Measurements from ENCODE around the gene ATP1A1.

ATP1A1 gene

DNA sequence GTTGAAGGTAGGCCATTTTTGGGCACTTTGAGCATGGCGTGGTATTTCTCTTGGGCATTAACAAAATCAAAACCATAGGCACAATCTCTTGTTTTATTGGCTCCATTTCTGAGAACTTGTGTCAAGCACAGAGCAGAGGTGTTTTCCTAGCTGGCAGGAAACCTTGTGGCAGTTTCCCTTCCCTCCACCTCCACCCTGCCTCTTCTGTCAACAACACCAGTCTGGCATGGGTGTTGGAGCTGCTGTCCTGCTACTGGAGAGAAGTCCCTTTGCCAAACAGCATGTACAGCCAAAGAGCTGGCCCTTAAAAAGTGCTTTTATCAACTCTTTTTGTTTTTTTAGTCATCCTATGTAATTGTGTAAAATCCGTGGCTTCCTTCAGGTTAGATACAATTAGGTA is 16.0 kb downstream of the ATP1A1 start:
- TF ChIP-seq, protein P1, sequence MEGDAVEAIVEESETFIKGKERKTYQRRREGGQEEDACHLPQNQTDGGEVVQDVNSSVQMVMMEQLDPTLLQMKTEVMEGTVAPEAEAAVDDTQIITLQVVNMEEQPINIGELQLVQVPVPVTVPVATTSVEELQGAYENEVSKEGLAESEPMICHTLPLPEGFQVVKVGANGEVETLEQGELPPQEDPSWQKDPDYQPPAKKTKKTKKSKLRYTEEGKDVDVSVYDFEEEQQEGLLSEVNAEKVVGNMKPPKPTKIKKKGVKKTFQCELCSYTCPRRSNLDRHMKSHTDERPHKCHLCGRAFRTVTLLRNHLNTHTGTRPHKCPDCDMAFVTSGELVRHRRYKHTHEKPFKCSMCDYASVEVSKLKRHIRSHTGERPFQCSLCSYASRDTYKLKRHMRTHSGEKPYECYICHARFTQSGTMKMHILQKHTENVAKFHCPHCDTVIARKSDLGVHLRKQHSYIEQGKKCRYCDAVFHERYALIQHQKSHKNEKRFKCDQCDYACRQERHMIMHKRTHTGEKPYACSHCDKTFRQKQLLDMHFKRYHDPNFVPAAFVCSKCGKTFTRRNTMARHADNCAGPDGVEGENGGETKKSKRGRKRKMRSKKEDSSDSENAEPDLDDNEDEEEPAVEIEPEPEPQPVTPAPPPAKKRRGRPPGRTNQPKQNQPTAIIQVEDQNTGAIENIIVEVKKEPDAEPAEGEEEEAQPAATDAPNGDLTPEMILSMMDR (IDR thresholded peaks at IDR 0.05; ENCODE audit: insufficient read depth, low read length, poor library complexity, severe bottlenecking), result no peak
- no peak for TF ChIP-seq EZH2phosphoT487 (conservative IDR thresholded peaks at IDR 0.05; ENCODE audit: low read length)
- H3K36me3 ChIP-seq (ENCODE audit: low read length), result peaks cover 26% of the 10 kb centered on the region; the same call in 1 of the 2 replicates
- H3K79me2 ChIP-seq (ENCODE audit: insufficient read depth, low read length), result 0 out of 2 replicates have a peak, but pooled peaks cover under 1% of the 10 kb centered on the region
- H4K20me1 ChIP-seq (ENCODE audit: low read depth, low read length), result no peaks in the 10 kb centered on the region
- no peaks in the 10 kb centered on the region for H3K27me3 ChIP-seq (ENCODE audit: low read length)
- no peaks in the 10 kb centered on the region for H3K9me2 ChIP-seq (replicated peaks; ENCODE audit: insufficient read depth, low read length)
- no peaks in the 10 kb centered on the region for H3K9me3 ChIP-seq (ENCODE audit: insufficient read depth, low read length)
- H3K27ac ChIP-seq (ENCODE audit: low read depth, low read length), result no peak overlapping the region
- H3K4me3 ChIP-seq (ENCODE audit: insufficient read depth, low read length, poor library complexity, severe bottlenecking), result no peak overlapping the region
- H3K4me2 ChIP-seq (ENCODE audit: low read depth, low read length, poor library complexity, severe bottlenecking), result no peak overlapping the region
- no peak overlapping the region for H3K9ac ChIP-seq (ENCODE audit: low read length)
- H2AFZ ChIP-seq (ENCODE audit: low read depth, low read length, severe bottlenecking), result no peak overlapping the region
- no peaks in the 10 kb centered on the region for H3F3A ChIP-seq (ENCODE audit: insufficient read depth)

DNA sequence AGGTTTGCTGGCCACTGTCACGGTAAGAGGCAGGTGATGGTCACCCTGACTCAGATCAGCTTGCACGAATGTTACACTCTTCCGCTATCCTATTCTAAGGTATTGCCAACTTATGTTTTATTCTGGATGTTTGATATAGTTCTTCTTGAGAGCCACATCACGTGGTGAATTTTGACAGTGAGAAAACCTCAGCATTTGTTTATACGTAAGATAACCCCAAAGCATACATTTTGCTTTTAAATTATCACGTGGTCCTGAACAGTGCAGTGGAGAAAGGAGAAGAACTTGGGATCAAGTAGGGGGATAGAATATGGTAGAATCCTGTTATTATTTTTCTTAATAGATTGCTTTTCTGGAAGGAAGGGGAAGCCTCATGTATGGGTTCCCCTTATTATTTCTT is 16.6 kb downstream of the ATP1A1 start:
- no peak overlapping the region for H3K4me2 ChIP-seq (ENCODE audit: low read depth, low read length, poor library complexity, severe bottlenecking)
- no peak overlapping the region for H3K4me3 ChIP-seq (ENCODE audit: insufficient read depth, low read length, poor library complexity, severe bottlenecking)
- no peak overlapping the region for H3K9ac ChIP-seq (ENCODE audit: low read length)
- no peaks in the 10 kb centered on the region for H3K9me2 ChIP-seq (replicated peaks; ENCODE audit: insufficient read depth, low read length)
- H3K79me2 ChIP-seq (ENCODE audit: insufficient read depth, low read length), result no peaks in the 10 kb centered on the region
- no peak overlapping the region for H3K27ac ChIP-seq (ENCODE audit: low read depth, low read length)
- H3K27me3 ChIP-seq (ENCODE audit: low read length), result no peaks in the 10 kb centered on the region
- no peaks in the 10 kb centered on the region for H4K20me1 ChIP-seq (ENCODE audit: low read depth, low read length)
- TF ChIP-seq, protein P1 (IDR thresholded peaks at IDR 0.05; ENCODE audit: insufficient read depth, low read length, poor library complexity, severe bottlenecking), result no peak
- TF ChIP-seq EZH2phosphoT487 (conservative IDR thresholded peaks at IDR 0.05; ENCODE audit: low read length), result no peak
- H2AFZ ChIP-seq (ENCODE audit: low read depth, low read length, severe bottlenecking), result no peak overlapping the region
- peaks cover 26% of the 10 kb centered on the region; the same call in 1 of the 2 replicates for H3K36me3 ChIP-seq (ENCODE audit: low read length)
- no peaks in the 10 kb centered on the region for H3F3A ChIP-seq (ENCODE audit: insufficient read depth)
- H3K9me3 ChIP-seq (ENCODE audit: insufficient read depth, low read length), result no peaks in the 10 kb centered on the region

GRCh38 chr1:116390195-116390594 is 17.2 kb downstream of the ATP1A1 start:
- H2AFZ ChIP-seq (ENCODE audit: low read depth, low read length, severe bottlenecking), result no peak overlapping the region
- H3K9me3 ChIP-seq (ENCODE audit: insufficient read depth, low read length), result no peaks in the 10 kb centered on the region
- no peak overlapping the region for H3K4me3 ChIP-seq (ENCODE audit: insufficient read depth, low read length, poor library complexity, severe bottlenecking)
- H3F3A ChIP-seq (ENCODE audit: insufficient read depth), result no peaks in the 10 kb centered on the region
- H3K36me3 ChIP-seq (ENCODE audit: low read length), result peaks cover 21% of the 10 kb centered on the region; the same call in 1 of the 2 replicates
- no peak overlapping the region for H3K4me2 ChIP-seq (ENCODE audit: low read depth, low read length, poor library complexity, severe bottlenecking)
- H3K9me2 ChIP-seq (replicated peaks; ENCODE audit: insufficient read depth, low read length), result no peaks in the 10 kb centered on the region
- no peak overlapping the region for H3K9ac ChIP-seq (ENCODE audit: low read length)
- no peaks in the 10 kb centered on the region for H3K79me2 ChIP-seq (ENCODE audit: insufficient read depth, low read length)
- TF ChIP-seq, protein P1 (IDR thresholded peaks at IDR 0.05; ENCODE audit: insufficient read depth, low read length, poor library complexity, severe bottlenecking), result no peak
- TF ChIP-seq EZH2phosphoT487 (conservative IDR thresholded peaks at IDR 0.05; ENCODE audit: low read length), result no peak
- no peaks in the 10 kb centered on the region for H3K27me3 ChIP-seq (ENCODE audit: low read length)
- no peaks in the 10 kb centered on the region for H4K20me1 ChIP-seq (ENCODE audit: low read depth, low read length)
- H3K27ac ChIP-seq (ENCODE audit: low read depth, low read length), result no peak overlapping the region
